Upper lobe of left lung (tissue), 6 donors: ENCODE measurements around the gene BTF3L4. TPM values are rescaled to one million over a fixed set of nuclear protein-coding genes. Genes with fewer than 3 reads are reported as not detected.

Source experiments
- ATAC-seq, 2 donors: fragments of 200-7000 bp; cut with Tn5 transposase; one replicate each; pipeline ENCODE4 v1.9.1; 2022; ENCODE audit warnings: mild to moderate bottlenecking in 2 of 2, moderate library complexity in 2 of 2; ENCODE audit not compliant: low FRiP score in 2 of 2
- DNase-seq, 2 donors: peaks; one replicate each; pipeline ENCODE4 v3.0.0-alpha.2; 2019 to 2020
- H3K27ac ChIP-seq, 4 donors: fragments of 200-600 bp; sonication (generic); one replicate each; pipeline ENCODE4 v1.5.1; 2016 to 2019
- H3K27me3 ChIP-seq, 4 donors: fragments of 200-600 bp; sonication (generic); one replicate each; pipeline ENCODE4 v1.5.1; 2017 to 2019
- H3K36me3 ChIP-seq, 4 donors: fragments of 200-600 bp; sonication (generic); one replicate each; pipeline ENCODE4 v1.5.1; 2016 to 2019
- H3K4me1 ChIP-seq, 4 donors: fragments of 200-600 bp; sonication (generic); one replicate each; pipeline ENCODE4 v1.5.1; 2018 to 2019
- H3K4me3 ChIP-seq, 4 donors: fragments of 200-600 bp; sonication (generic); one replicate each; pipeline ENCODE4 v1.5.1; 2017 to 2019; ENCODE audit warnings: mild to moderate bottlenecking in 2 of 4, moderate library complexity in 1 of 4
- H3K9me3 ChIP-seq, 4 donors: fragments of 200-600 bp; sonication (generic); one replicate each; pipeline ENCODE4 v1.5.1; 2018 to 2019
- CTCF ChIP-seq, 6 experiments: fragments of 450-650 bp in 4 of 6; fragments of 200-600 bp in 2 of 6; sonication (generic) in 2 of 6; IDR thresholded peaks; one replicate each; pipeline ENCODE4 v1.5.1; 2016 to 2019; ENCODE audit warnings: antibody characterized with exemption in 6 of 6
- EP300 ChIP-seq, 4 donors: sonication (generic); formaldehyde crosslinking; IDR thresholded peaks; one replicate each; pipeline ENCODE4 v1.5.1; 2017; ENCODE audit warnings: antibody characterized with exemption in 4 of 4, control low read depth in 2 of 4
- POLR2A ChIP-seq, 4 donors: fragments of 450-650 bp; IDR thresholded peaks; one replicate each; pipeline ENCODE4 v1.5.1; 2016 to 2017; ENCODE audit warnings: antibody characterized with exemption in 4 of 4, mild to moderate bottlenecking in 2 of 4
- POLR2AphosphoS5 ChIP-seq, 2 donors: sonication (generic); formaldehyde crosslinking; IDR thresholded peaks; one replicate each; pipeline ENCODE4 v1.5.1; 2017; ENCODE audit warnings: antibody characterized with exemption in 2 of 2
- WGBS, 2 donors: methylation state at CpG; one replicate each; pipeline ENCODE4 v1.1.5; 2017 to 2018; 5-methylcytosine and 5-hydroxymethylcytosine counted together
- total RNA-seq, 6 donors: library from RNA; depleted of rRNA in 4 of 6; stranded (reverse); fragments of >200 nt in 4 of 6; gene quantifications; one replicate each; pipeline versions ENCODE4 v1.1.0 to v1.2.1, GENCODE V29; 2016 to 2021
- donor health status: DM: no; HTN: no; CAD: no; lungs with moderate emphysema.
- donor health status: DM: no; HTN: yes; CAD: no; lungs with severe emphysema.

BTF3L4 gene
- total RNA-seq, 6 donors from 2014 or later: 6.0 to 48.0 (median 34.4) TPM

DNA sequence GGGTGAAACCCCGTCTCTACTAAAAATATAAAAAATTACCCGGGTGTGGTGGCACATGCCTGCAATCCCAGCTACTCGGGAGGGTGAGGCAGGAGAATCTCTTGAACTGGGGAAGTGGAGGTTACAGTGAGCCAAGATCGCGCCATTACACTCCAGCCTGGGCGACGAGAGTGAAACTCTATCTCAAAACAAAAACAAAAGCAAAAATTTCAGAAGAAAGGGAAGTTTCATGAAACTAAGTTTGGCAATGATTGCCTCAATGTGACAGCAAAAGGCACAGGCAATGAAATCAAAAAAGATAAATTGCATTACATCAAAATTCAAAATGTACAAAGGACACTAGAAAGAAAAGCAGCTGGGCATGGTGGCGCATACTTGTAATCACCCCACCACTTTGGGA, 40.1 kb downstream of the BTF3L4 start:
- WGBS, 2 donors: 61 to 69% methylated on average over 8 of the region's 8 CpGs
- Histone ChIP-seq H3K27ac (no peak overlapping the region), H3K36me3 (peaks cover 0 to 7% (median 3%) of the 10 kb centered on the region in 4 donors), H3K4me3 (no peak overlapping the region), H3K4me1 (no peaks in the 10 kb centered on the region), H3K27me3 (no peaks in the 10 kb centered on the region), H3K9me3 (no peaks in the 10 kb centered on the region)
- TF ChIP-seq POLR2AphosphoS5 (IDR thresholded peaks at IDR 0.05) (no peak), POLR2A (IDR thresholded peaks at IDR 0.05) (no peak), EP300 (IDR thresholded peaks at IDR 0.05) (no peak), CTCF (IDR thresholded peaks at IDR 0.05) (no peak)
- no peak for ATAC-seq
- no peak for DNase-seq

- H3K4me3 ChIP-seq: no peak overlapping the region
- H3K4me1 ChIP-seq: no peaks in the 10 kb centered on the region
- H3K36me3 ChIP-seq: no peaks in the 10 kb centered on the region
- no peaks in the 10 kb centered on the region for H3K9me3 ChIP-seq
- no peak overlapping the region for H3K27ac ChIP-seq
- no peak for TF ChIP-seq POLR2AphosphoS5 (IDR thresholded peaks at IDR 0.05)
- no peak for TF ChIP-seq EP300 (IDR thresholded peaks at IDR 0.05)
- no peak for TF ChIP-seq CTCF (IDR thresholded peaks at IDR 0.05)
- no peak for TF ChIP-seq POLR2A (IDR thresholded peaks at IDR 0.05)
- ATAC-seq (no peak), DNase-seq (no peak)
- H3K27me3 ChIP-seq: peaks cover 0 to 2% (median 0%) of the 10 kb centered on the region in 4 donors
- WGBS, 2 donors: 55 to 62% methylated on average over 8 of the region's 8 CpGs
Measured at GRCh38 chr1:52098139-52098871, 42.2 kb downstream of the BTF3L4 start.

DNA sequence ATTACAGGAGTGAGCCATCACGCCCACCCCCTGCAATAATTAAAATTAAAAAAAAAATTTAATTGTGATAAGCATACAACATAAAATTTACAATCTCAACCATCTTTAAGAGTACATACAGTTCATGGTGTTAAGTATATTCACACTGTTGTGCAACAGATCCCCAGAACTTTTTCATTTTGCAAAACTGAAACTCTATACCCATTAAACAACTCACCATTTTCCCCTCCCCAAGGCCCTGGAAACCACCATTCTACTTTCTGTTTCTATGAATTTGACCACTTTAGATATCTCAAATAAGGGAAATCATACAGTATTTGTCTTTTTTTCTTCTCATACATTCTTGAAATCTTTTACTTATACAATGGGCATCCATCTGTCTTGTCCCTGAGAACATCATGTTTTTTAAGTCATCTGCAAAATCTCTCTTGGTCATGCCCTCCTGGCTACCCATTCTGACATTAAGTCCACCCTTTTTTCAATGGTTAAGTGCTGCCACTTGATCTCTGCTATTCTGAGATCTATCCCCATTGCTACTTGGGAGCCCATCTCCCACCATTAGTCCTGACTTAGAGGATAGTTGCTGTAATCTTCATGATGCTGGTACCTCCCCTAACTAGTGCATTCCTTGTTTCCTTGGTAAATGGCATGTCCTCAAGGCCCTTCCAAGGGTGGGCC, 46.4 kb downstream of the BTF3L4 start:
- ATAC-seq: no peak
- no peak overlapping the region for H3K4me3 ChIP-seq
- H3K9me3 ChIP-seq: no peaks in the 10 kb centered on the region
- peaks cover 0 to 2% (median 0%) of the 10 kb centered on the region in 4 donors for H3K27me3 ChIP-seq
- DNase-seq: no peak
- H3K4me1 ChIP-seq: no peaks in the 10 kb centered on the region
- no peaks in the 10 kb centered on the region for H3K36me3 ChIP-seq
- 96 to 100% methylated on average over 1 of the region's 1 CpG for WGBS, 2 donors
- TF ChIP-seq POLR2AphosphoS5 (IDR thresholded peaks at IDR 0.05): no peak
- TF ChIP-seq POLR2A (IDR thresholded peaks at IDR 0.05): no peak
- H3K27ac ChIP-seq: no peak overlapping the region

- H3K36me3 ChIP-seq: no peaks in the 10 kb centered on the region
- no peaks in the 10 kb centered on the region for H3K27me3 ChIP-seq
- H3K9me3 ChIP-seq: no peaks in the 10 kb centered on the region
- TF ChIP-seq EP300 (IDR thresholded peaks at IDR 0.05) (no peak), POLR2AphosphoS5 (IDR thresholded peaks at IDR 0.05) (no peak), POLR2A (IDR thresholded peaks at IDR 0.05) (no peak), CTCF (IDR thresholded peaks at IDR 0.05) (no peak)
- H3K4me3 ChIP-seq: no peak overlapping the region
- no peak overlapping the region for H3K27ac ChIP-seq
- DNase-seq (no peak), ATAC-seq (no peak)
- no peaks in the 10 kb centered on the region for H3K4me1 ChIP-seq
Measured at GRCh38 chr1:52111492-52111891, 55.4 kb downstream of the BTF3L4 start.

- 91 to 98% methylated on average over 3 of the region's 3 CpGs for WGBS, 2 donors
- DNase-seq (no peak), ATAC-seq (no peak)
- no peak overlapping the region for H3K4me3 ChIP-seq
- H3K36me3 ChIP-seq: no peaks in the 10 kb centered on the region
- TF ChIP-seq POLR2A (IDR thresholded peaks at IDR 0.05): no peak
- no peak for TF ChIP-seq EP300 (IDR thresholded peaks at IDR 0.05)
- TF ChIP-seq POLR2AphosphoS5 (IDR thresholded peaks at IDR 0.05): no peak
- TF ChIP-seq CTCF (IDR thresholded peaks at IDR 0.05): no peak
- H3K4me1 ChIP-seq: no peaks in the 10 kb centered on the region
- no peaks in the 10 kb centered on the region for H3K27me3 ChIP-seq
- H3K27ac ChIP-seq: no peak overlapping the region
- no peaks in the 10 kb centered on the region for H3K9me3 ChIP-seq
Measured at GRCh38 chr1:52112489-52112888, 56.4 kb downstream of the BTF3L4 start.
